HepG2 (cell line): ENCODE measurements around the gene NDOR1. TPM values are rescaled to one million over a fixed set of nuclear protein-coding genes. Genes with fewer than 3 reads are reported as not detected.

Experiments
- ATAC-seq: fragments of 200-7000 bp; cut with Tn5 transposase; 3 replicates; pipeline ENCODE4 v1.9.1; 2020; ENCODE audit warnings: mild to moderate bottlenecking, moderate library complexity
- BruUV-seq: library from RNA; stranded (reverse); fragments of 400-500 nt; replicated peaks from 2 replicates; lab custom pipeline; 2021; lab: Mats Ljungman, UMichigan
- CTCF ChIA-PET: fragments of 300-600 bp; formaldehyde crosslinking; extraction: SDS; loops from one replicate; lab custom pipeline; 2021; ENCODE audit warnings: low total read pairs, inconsistent platforms, low intra/inter-chr PET ratio; lab: Yijun Ruan, JAX
- POLR2A ChIA-PET: fragments of 350-600 bp; sonication (Branson Sonifier 250); formaldehyde crosslinking; loops from one replicate; lab custom pipeline; 2020; ENCODE audit warnings: antibody characterized with exemption, inconsistent platforms; lab: Yijun Ruan, JAX
- DNase-seq: peaks from one replicate; pipeline ENCODE4 v3.0.0-alpha.2; 2015; ENCODE audit warnings: low spot score
- FAIRE-seq: peaks from 3 replicates; lab custom pipeline; 2011; peaks lifted over from hg19 to GRCh38; lab: Jason Lieb, UNC
- H2AFZ ChIP-seq: one replicate; pipeline ENCODE4 v1.6.1; 2011; ENCODE audit warnings: low read length, inconsistent platforms
- H3K27ac ChIP-seq: fragments of 300-600 bp; 3 replicates; pipeline ENCODE4 v1.8.0; 2011; ENCODE audit warnings: mixed run types, mild to moderate bottlenecking, mixed read lengths, low read length, inconsistent platforms; ENCODE audit not compliant: insufficient read depth; ENCODE audit errors: extremely low read length
- H3K27me3 ChIP-seq, 2 experiments: fragments of 200-600 bp in 1 of 2; 2 replicates in 1 of 2; 3 replicates in 1 of 2; pipeline versions ENCODE4 v1.6.0 to v1.8.0; 2011; ENCODE audit warnings: low read length in 2 of 2, mild to moderate bottlenecking in 2 of 2, moderate library complexity in 2 of 2, inconsistent platforms in 1 of 2; ENCODE audit not compliant: insufficient read depth in 2 of 2, control insufficient read depth in 1 of 2
- H3K36me3 ChIP-seq, 2 experiments: fragments of 200-600 bp in 1 of 2; replicated peaks in 1 of 2; 2 replicates in 1 of 2; 3 replicates in 1 of 2; pipeline versions ENCODE4 v1.5.1 to v1.8.0; 2011; ENCODE audit warnings: low read length in 2 of 2, inconsistent platforms in 1 of 2; ENCODE audit not compliant: insufficient read depth in 2 of 2, control insufficient read depth in 1 of 2
- H3K4me1 ChIP-seq: 2 replicates; pipeline ENCODE4 v1.5.1; 2012; ENCODE audit warnings: low read length, inconsistent platforms; ENCODE audit not compliant: insufficient read depth
- H3K4me2 ChIP-seq: 2 replicates; pipeline ENCODE4 v1.6.0; 2011; ENCODE audit warnings: low read depth, low read length, inconsistent platforms
- H3K4me3 ChIP-seq, 3 experiments: fragments of 200-600 bp in 1 of 3; sonication (generic), shearing (Covaris generic) in 1 of 3; replicated peaks in 1 of 3; 2 replicates each; pipeline ENCODE4 v1.5.1; 2011 to 2016; ENCODE audit warnings: low read length in 3 of 3, inconsistent platforms in 2 of 3, low read depth in 2 of 3, mild to moderate bottlenecking in 2 of 3, control low read depth in 1 of 3, mixed read lengths in 1 of 3; ENCODE audit not compliant: insufficient read depth in 1 of 3
- H3K79me2 ChIP-seq: one replicate; pipeline ENCODE4 v1.6.1; 2011; ENCODE audit warnings: low read length, inconsistent platforms; ENCODE audit not compliant: insufficient read depth
- H3K9ac ChIP-seq: 2 replicates; pipeline ENCODE4 v1.6.0; 2011; ENCODE audit warnings: mild to moderate bottlenecking, low read depth, low read length, inconsistent platforms; ENCODE audit not compliant: insufficient read depth
- H3K9me3 ChIP-seq: 2 replicates; pipeline ENCODE4 v1.5.1; 2012; ENCODE audit warnings: mild to moderate bottlenecking, low read length
- H4K20me1 ChIP-seq: 2 replicates; pipeline ENCODE4 v1.6.0; 2011; ENCODE audit warnings: inconsistent platforms, mild to moderate bottlenecking, low read length, moderate library complexity; ENCODE audit not compliant: insufficient read depth
- CBX5 ChIP-seq: sonication (generic); formaldehyde crosslinking; IDR thresholded peaks from 2 replicates; pipeline ENCODE4 v1.4.0; 2020; ENCODE audit warnings: missing genetic modification reagents, borderline replicate concordance
- KDM2A ChIP-seq: sonication (generic); formaldehyde crosslinking; IDR thresholded peaks from 2 replicates; pipeline ENCODE4 v1.4.0; 2020; ENCODE audit warnings: low read depth, missing genetic modification reagents, borderline replicate concordance
- SETDB1 ChIP-seq: sonication (generic); formaldehyde crosslinking; IDR thresholded peaks from 2 replicates; pipeline ENCODE4 v1.5.1; 2020; ENCODE audit warnings: missing genetic modification reagents, mild to moderate bottlenecking, borderline replicate concordance
- WGBS: methylation state at CpG from one replicate; pipeline ENCODE4 v1.1.6; 2017; ENCODE audit warnings: low lambda C conversion rate; 5-methylcytosine and 5-hydroxymethylcytosine counted together
- in situ Hi-C: cut with HindIII; loops from 2 replicates; pipeline ENCODE4 v1.10.0; 2017; ENCODE audit warnings: low pct_unique_long_range_greater_than_20kb; ENCODE audit not compliant: extremely low pct_ligation_motif_present
- intact Hi-C: fragments of 100-400 bp; cut with micrococcal nuclease; formaldehyde crosslinking; loops from one replicate; pipeline ENCODE4 v1.10.0; 2022; ENCODE audit not compliant: unreplicated experiment
- polyA plus RNA-seq, 8 experiments: library from polyadenylated mRNA; depleted of rRNA in 3 of 8; stranded (reverse) in 7 of 8; unstranded in 1 of 8; fragments of >200 nt; fragmentation: Illumina TruSeq in 4 of 8; extraction: Trizol in 4 of 8; gene quantifications; 2 replicates each; pipeline versions ENCODE4 v1.2.1 to v1.2.3, GENCODE V29; 2011 to 2016; ENCODE audit warnings: low read depth in 4 of 8, missing spikeins in 1 of 8, mixed read lengths in 1 of 8; ENCODE audit not compliant: insufficient read depth in 1 of 8
- total RNA-seq, 5 experiments: library from RNA; depleted of rRNA; stranded (reverse); fragments of >200 nt; fragmentation: Illumina TruSeq; extraction: Trizol; gene quantifications; 2 replicates each; pipeline ENCODE4 v1.2.3, GENCODE V29; 2016; ENCODE audit warnings: low read depth in 1 of 5
- TF ChIP-seq, protein P1 (sequence below): sonication (generic); formaldehyde crosslinking; IDR thresholded peaks from 2 replicates; pipeline ENCODE4 v1.5.0; 2020; ENCODE audit warnings: mild to moderate bottlenecking, missing genetic modification reagents, moderate library complexity
- TF ChIP-seq, protein P2 (sequence below): IDR thresholded peaks from 2 replicates; pipeline ENCODE4 v1.6.1; 2012; ENCODE audit warnings: low read length, improper control_type of control experiment
- TF ChIP-seq, protein P3 (sequence below): sonication (generic); formaldehyde crosslinking; IDR thresholded peaks from 2 replicates; pipeline ENCODE4 v1.4.0; 2020; ENCODE audit warnings: mild to moderate bottlenecking, missing genetic modification reagents

Gene NDOR1
- total and polyA plus RNA-seq, 2 of the 13 experiments (the other 11 are each of a cell fraction or from before 2014, with no cell fraction given): 3.6 to 8.7 TPM

DNA sequence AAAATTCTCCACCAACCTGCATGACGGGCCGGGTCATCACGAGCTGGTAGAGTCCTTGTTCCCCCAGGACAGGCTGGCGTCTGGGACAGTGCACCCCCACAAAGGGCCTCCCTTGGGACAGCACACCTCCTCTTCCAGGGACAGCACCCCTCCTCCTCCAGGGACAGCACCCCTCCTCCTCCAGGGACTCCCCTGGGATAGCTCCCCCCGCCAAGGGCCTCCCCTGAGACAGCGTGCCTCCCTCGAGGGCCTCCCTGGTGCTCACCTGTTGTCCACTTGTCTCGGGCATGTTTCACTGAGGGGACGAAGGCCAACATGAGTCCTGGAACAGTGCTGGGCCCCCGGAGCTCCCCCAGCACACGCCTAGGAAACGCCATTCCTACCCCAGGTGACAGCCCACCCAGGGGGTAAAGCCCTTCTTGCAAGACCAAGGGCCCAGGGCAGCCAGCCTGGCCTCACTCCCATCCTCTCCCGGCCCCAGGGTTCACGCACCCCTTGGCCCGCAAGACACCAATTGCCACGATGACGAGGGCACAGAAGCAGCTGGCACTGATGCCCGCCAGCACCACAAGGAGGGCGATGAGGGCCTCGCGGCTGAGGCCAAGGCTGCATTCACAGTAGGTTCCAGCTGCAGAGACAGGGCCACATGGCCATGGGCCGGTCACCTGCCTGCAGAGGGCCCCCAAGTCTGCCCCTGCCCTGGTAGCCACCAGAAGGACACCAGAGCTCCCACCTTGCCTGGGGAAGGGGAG, 34.2 kb upstream of the NDOR1 start:
- FAIRE-seq (no peak), DNase-seq (no peak), ATAC-seq (no peak)
- H2AFZ ChIP-seq: no peak overlapping the region
- BruUV-seq: no TSS peak
- H3K9me3 ChIP-seq: no peaks in the 10 kb centered on the region
- no peak overlapping the region for H3K9ac ChIP-seq
- TF ChIP-seq, protein P1, sequence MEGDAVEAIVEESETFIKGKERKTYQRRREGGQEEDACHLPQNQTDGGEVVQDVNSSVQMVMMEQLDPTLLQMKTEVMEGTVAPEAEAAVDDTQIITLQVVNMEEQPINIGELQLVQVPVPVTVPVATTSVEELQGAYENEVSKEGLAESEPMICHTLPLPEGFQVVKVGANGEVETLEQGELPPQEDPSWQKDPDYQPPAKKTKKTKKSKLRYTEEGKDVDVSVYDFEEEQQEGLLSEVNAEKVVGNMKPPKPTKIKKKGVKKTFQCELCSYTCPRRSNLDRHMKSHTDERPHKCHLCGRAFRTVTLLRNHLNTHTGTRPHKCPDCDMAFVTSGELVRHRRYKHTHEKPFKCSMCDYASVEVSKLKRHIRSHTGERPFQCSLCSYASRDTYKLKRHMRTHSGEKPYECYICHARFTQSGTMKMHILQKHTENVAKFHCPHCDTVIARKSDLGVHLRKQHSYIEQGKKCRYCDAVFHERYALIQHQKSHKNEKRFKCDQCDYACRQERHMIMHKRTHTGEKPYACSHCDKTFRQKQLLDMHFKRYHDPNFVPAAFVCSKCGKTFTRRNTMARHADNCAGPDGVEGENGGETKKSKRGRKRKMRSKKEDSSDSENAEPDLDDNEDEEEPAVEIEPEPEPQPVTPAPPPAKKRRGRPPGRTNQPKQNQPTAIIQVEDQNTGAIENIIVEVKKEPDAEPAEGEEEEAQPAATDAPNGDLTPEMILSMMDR: 0 out of 2 replicates have a peak, but pooled peaks have one; percentile 16
- TF ChIP-seq CBX5: no peak
- ChIA-PET CTCF (no interaction called here), POLR2A (no interaction called here)
- no peak overlapping the region for H3K4me3 ChIP-seq
- no peak overlapping the region for H3K27ac ChIP-seq
- H3K79me2 ChIP-seq: no peaks in the 10 kb centered on the region
- H3K4me1 ChIP-seq: peaks cover 9% of the 10 kb centered on the region
- no peaks in the 10 kb centered on the region for H3K36me3 ChIP-seq
- in situ Hi-C loops (no loop called here), intact Hi-C loops (loop anchor here (10.0 kb wide), 1 partner anchor 57 kb away; the partner anchor contains the start of gene DPP7)
- H4K20me1 ChIP-seq: no peaks in the 10 kb centered on the region
- WGBS: 33% methylated on average over 10 of the region's 22 CpGs
- H3K27me3 ChIP-seq: peaks cover 7 to 52% of the 10 kb centered on the region in 2 experiments; a peak in 3 of 5 replicates
- H3K4me2 ChIP-seq: no peak overlapping the region

DNA sequence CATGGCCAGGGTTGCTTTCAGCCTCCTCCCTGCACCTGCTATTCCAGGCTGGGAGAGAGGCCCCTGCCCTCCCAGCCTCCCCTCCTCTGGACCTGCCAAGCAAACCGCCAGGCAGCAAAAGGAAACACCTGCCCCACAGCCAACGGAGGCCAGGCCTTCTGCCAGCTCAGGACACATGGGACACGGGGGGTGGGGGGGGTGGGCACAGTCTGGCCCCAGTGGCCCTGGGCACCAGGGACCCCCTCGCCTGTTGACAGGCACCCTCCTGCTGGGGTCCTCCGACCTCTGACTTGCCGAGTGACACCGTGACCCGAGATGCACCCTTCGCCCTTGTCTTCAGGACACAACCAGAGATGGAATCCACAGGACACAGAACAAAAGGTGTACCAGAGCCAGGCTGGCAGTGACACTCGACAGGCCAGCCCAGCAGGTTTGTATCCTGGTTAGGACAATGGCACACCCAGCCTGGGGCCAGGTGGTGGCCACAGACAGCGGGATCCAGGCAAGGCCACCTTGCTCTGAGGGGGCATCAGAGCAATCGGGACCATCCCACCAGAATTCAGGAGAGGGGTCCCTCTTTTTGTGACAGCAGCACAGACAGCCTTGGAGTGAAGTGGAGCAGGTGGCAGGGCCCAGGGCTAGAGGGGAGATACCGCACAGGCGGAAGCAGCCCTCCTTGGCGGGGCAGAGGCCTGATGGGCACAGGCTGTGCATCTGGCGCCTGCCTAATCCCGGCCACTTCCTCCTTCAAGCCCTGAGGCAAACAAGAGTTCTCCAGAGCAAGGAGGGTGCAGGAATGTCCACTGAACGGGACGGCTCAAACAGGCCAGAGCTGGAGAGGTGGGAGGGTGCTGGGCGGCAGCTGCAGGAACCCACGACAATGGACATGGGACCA, 32.4 kb upstream of the NDOR1 start:
- intact Hi-C loops (loop anchor here (10.0 kb wide), 1 partner anchor 58 kb away; the partner anchor contains the start of gene DPP7), in situ Hi-C loops (no loop called here)
- peaks cover 9% of the 10 kb centered on the region for H3K4me1 ChIP-seq
- no peaks in the 10 kb centered on the region for H4K20me1 ChIP-seq
- no peak overlapping the region for H3K4me3 ChIP-seq
- no peak for DNase-seq
- TF ChIP-seq, protein P2, sequence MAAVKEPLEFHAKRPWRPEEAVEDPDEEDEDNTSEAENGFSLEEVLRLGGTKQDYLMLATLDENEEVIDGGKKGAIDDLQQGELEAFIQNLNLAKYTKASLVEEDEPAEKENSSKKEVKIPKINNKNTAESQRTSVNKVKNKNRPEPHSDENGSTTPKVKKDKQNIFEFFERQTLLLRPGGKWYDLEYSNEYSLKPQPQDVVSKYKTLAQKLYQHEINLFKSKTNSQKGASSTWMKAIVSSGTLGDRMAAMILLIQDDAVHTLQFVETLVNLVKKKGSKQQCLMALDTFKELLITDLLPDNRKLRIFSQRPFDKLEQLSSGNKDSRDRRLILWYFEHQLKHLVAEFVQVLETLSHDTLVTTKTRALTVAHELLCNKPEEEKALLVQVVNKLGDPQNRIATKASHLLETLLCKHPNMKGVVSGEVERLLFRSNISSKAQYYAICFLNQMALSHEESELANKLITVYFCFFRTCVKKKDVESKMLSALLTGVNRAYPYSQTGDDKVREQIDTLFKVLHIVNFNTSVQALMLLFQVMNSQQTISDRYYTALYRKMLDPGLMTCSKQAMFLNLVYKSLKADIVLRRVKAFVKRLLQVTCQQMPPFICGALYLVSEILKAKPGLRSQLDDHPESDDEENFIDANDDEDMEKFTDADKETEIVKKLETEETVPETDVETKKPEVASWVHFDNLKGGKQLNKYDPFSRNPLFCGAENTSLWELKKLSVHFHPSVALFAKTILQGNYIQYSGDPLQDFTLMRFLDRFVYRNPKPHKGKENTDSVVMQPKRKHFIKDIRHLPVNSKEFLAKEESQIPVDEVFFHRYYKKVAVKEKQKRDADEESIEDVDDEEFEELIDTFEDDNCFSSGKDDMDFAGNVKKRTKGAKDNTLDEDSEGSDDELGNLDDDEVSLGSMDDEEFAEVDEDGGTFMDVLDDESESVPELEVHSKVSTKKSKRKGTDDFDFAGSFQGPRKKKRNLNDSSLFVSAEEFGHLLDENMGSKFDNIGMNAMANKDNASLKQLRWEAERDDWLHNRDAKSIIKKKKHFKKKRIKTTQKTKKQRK: no peak
- TF ChIP-seq KDM2A (CRISPR knock-in tag) (no peak), SETDB1 (CRISPR knock-in tag) (no peak)
- TF ChIP-seq, protein P3, sequence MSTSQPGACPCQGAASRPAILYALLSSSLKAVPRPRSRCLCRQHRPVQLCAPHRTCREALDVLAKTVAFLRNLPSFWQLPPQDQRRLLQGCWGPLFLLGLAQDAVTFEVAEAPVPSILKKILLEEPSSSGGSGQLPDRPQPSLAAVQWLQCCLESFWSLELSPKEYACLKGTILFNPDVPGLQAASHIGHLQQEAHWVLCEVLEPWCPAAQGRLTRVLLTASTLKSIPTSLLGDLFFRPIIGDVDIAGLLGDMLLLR (CRISPR knock-in tag): no peak
- WGBS: 56% methylated on average over 12 of the region's 21 CpGs
- H3K4me2 ChIP-seq: no peak overlapping the region
- H3K36me3 ChIP-seq: 0 out of 5 replicates have a peak, but pooled peaks cover 0 to 1% of the 10 kb centered on the region in 2 experiments
- CTCF ChIA-PET: no interaction called here
- H3K79me2 ChIP-seq: no peaks in the 10 kb centered on the region
- no peak for FAIRE-seq
- H3K9ac ChIP-seq: no peak overlapping the region
- H3K9me3 ChIP-seq: no peaks in the 10 kb centered on the region
- H3K27ac ChIP-seq: no peak overlapping the region
- ATAC-seq: no peak
- BruUV-seq: no TSS peak
- POLR2A ChIA-PET: no interaction called here
- H2AFZ ChIP-seq: no peak overlapping the region
- peaks cover 0 to 33% of the 10 kb centered on the region in 2 experiments; a peak in 3 of 5 replicates for H3K27me3 ChIP-seq
